ENCODE results near the gene NDUFA11.
A peak's percentile ranks its signal among the peaks of the same experiment; 100 is the strongest.

NDUFA11 gene

DNA sequence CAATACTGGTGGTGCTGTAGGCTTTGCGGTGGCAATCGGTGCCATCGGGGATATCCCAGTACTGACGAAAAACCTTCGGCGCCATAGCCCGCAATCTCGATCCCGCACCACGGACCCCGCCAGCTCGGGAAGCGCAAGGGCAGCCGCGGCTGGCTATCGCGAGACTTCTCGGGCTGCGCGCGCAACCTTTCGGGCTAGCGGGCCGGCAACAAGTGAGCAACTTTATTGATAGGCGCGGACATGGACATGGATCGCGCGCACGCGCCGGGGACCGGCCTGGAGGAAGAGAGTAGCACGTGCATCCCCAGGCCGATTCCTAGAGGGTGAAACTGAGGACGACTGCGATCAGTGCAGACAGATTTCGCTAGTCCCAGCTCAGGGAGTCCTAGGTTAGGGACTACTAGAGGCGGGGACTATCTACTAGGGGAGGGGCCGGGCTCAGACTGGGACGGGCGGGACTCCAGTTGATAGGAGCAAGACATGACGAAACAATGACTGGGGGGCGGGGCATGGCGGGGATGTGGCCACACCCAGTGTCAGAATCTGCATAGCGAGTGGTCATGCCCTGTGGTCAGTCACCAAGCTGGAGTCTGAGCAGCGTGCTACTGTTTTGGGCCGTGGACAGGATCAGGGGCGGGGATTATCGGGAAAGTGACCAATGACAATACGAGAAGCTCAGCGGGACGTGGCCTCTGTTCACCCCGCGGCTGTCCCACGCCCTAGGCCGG, at the start of gene NDUFA11 (continued):
- peak; percentile 92 for TF ChIP-seq YY1 (tag by site-specific recombination; IDR thresholded peaks at IDR 0.05)
- TF ChIP-seq SP3 (tag by site-specific recombination; IDR thresholded peaks at IDR 0.05), result peak; percentile 69
- TF ChIP-seq ZNF660 (tag by site-specific recombination; IDR thresholded peaks at IDR 0.05), result peak; percentile 54; the same call in 1 of the 2 replicates
- TF ChIP-seq, protein P1, sequence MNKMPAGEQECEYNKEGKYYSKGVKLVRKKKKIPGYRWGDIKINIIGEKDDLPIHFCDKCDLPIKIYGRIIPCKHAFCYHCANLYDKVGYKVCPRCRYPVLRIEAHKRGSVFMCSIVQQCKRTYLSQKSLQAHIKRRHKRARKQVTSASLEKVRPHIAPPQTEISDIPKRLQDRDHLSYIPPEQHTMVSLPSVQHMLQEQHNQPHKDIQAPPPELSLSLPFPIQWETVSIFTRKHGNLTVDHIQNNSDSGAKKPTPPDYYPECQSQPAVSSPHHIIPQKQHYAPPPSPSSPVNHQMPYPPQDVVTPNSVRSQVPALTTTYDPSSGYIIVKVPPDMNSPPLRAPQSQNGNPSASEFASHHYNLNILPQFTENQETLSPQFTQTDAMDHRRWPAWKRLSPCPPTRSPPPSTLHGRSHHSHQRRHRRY (tag by site-specific recombination; IDR thresholded peaks at IDR 0.05), result no peak
- no peak for TF ChIP-seq RBAK (tag by site-specific recombination; IDR thresholded peaks at IDR 0.05)
- TF ChIP-seq TRIM28 (IDR thresholded peaks at IDR 0.05; ENCODE audit: borderline replicate concordance, low read length), result 0 out of 2 replicates have a peak, but pooled peaks have one; percentile 23
- TF ChIP-seq ZNF555 (tag by site-specific recombination; conservative IDR thresholded peaks at IDR 0.05), result no peak
- TF ChIP-seq, protein P2, sequence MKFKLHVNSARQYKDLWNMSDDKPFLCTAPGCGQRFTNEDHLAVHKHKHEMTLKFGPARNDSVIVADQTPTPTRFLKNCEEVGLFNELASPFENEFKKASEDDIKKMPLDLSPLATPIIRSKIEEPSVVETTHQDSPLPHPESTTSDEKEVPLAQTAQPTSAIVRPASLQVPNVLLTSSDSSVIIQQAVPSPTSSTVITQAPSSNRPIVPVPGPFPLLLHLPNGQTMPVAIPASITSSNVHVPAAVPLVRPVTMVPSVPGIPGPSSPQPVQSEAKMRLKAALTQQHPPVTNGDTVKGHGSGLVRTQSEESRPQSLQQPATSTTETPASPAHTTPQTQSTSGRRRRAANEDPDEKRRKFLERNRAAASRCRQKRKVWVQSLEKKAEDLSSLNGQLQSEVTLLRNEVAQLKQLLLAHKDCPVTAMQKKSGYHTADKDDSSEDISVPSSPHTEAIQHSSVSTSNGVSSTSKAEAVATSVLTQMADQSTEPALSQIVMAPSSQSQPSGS (tag by site-specific recombination; IDR thresholded peaks at IDR 0.05; ENCODE audit: low read depth), result peak; percentile 45; the same call in 1 of the 2 replicates
- TF ChIP-seq KLF10 (tag by site-specific recombination; IDR thresholded peaks at IDR 0.05), result peak; percentile 86
- TF ChIP-seq FEZF1 (tag by site-specific recombination; IDR thresholded peaks at IDR 0.05), result peak; percentile 87
- peak; percentile 50 for TF ChIP-seq ZBTB8A (tag by site-specific recombination; IDR thresholded peaks at IDR 0.05)
- TF ChIP-seq ZFP41 (tag by site-specific recombination; IDR thresholded peaks at IDR 0.05; ENCODE audit: borderline replicate concordance), result no peak
- TF ChIP-seq, protein P3, sequence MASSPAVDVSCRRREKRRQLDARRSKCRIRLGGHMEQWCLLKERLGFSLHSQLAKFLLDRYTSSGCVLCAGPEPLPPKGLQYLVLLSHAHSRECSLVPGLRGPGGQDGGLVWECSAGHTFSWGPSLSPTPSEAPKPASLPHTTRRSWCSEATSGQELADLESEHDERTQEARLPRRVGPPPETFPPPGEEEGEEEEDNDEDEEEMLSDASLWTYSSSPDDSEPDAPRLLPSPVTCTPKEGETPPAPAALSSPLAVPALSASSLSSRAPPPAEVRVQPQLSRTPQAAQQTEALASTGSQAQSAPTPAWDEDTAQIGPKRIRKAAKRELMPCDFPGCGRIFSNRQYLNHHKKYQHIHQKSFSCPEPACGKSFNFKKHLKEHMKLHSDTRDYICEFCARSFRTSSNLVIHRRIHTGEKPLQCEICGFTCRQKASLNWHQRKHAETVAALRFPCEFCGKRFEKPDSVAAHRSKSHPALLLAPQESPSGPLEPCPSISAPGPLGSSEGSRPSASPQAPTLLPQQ (tag by site-specific recombination; IDR thresholded peaks at IDR 0.05), result peak; percentile 83; the same call in 1 of the 2 replicates
- peak; percentile 94 for TF ChIP-seq KLF9 (tag by site-specific recombination; IDR thresholded peaks at IDR 0.05; ENCODE audit: low read depth)
- 0 out of 2 replicates have a peak, but pooled peaks have one; percentile 13 for TF ChIP-seq ZBTB7A (tag by site-specific recombination; IDR thresholded peaks at IDR 0.05; ENCODE audit: low read depth)
- no peak for TF ChIP-seq ZNF23 (tag by site-specific recombination; IDR thresholded peaks at IDR 0.05; ENCODE audit: borderline replicate concordance)
- TF ChIP-seq KLF1 (tag by site-specific recombination; IDR thresholded peaks at IDR 0.05), result peak; percentile 78
- peak; percentile 88 for TF ChIP-seq ZBTB17 (tag by site-specific recombination; IDR thresholded peaks at IDR 0.05)
- TF ChIP-seq, protein P4, sequence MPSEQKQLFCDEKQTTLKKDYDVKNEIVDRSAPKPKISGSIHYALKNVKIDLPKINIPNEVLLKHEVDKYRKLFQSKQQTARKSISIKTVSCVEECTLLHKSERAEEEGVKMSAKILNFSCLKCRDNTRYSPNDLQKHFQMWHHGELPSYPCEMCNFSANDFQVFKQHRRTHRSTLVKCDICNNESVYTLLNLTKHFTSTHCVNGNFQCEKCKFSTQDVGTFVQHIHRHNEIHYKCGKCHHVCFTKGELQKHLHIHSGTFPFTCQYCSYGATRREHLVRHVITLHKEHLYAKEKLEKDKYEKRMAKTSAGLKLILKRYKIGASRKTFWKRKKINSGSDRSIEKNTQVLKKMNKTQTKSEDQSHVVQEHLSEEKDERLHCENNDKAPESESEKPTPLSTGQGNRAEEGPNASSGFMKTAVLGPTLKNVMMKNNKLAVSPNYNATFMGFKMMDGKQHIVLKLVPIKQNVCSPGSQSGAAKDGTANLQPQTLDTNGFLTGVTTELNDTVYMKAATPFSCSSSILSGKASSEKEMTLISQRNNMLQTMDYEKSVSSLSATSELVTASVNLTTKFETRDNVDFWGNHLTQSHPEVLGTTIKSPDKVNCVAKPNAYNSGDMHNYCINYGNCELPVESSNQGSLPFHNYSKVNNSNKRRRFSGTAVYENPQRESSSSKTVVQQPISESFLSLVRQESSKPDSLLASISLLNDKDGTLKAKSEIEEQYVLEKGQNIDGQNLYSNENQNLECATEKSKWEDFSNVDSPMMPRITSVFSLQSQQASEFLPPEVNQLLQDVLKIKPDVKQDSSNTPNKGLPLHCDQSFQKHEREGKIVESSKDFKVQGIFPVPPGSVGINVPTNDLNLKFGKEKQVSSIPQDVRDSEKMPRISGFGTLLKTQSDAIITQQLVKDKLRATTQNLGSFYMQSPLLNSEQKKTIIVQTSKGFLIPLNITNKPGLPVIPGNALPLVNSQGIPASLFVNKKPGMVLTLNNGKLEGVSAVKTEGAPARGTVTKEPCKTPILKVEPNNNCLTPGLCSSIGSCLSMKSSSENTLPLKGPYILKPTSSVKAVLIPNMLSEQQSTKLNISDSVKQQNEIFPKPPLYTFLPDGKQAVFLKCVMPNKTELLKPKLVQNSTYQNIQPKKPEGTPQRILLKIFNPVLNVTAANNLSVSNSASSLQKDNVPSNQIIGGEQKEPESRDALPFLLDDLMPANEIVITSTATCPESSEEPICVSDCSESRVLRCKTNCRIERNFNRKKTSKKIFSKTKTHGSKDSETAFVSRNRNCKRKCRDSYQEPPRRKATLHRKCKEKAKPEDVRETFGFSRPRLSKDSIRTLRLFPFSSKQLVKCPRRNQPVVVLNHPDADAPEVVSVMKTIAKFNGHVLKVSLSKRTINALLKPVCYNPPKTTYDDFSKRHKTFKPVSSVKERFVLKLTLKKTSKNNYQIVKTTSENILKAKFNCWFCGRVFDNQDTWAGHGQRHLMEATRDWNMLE (tag by site-specific recombination; conservative IDR thresholded peaks at IDR 0.05; ENCODE audit: low read depth), result peak; percentile 63
- TF ChIP-seq ZNF223 (tag by site-specific recombination; IDR thresholded peaks at IDR 0.05), result no peak
- no peak for TF ChIP-seq ZNF792 (tag by site-specific recombination; IDR thresholded peaks at IDR 0.05)
- no peak for TF ChIP-seq ZNF114 (tag by site-specific recombination; IDR thresholded peaks at IDR 0.05)
- no peak for TF ChIP-seq ZNF473 (tag by site-specific recombination; IDR thresholded peaks at IDR 0.05)
- TF ChIP-seq ZNF16 (tag by site-specific recombination; IDR thresholded peaks at IDR 0.05; ENCODE audit: low read depth), result no peak
- peak; percentile 86; the same call in 1 of the 2 replicates for TF ChIP-seq ZNF561 (tag by site-specific recombination; IDR thresholded peaks at IDR 0.05; ENCODE audit: borderline replicate concordance)
- TF ChIP-seq KLF8 (tag by site-specific recombination; IDR thresholded peaks at IDR 0.05), result peak; percentile 94
- TF ChIP-seq ZNF37A (tag by site-specific recombination; IDR thresholded peaks at IDR 0.05), result no peak
- no peak for TF ChIP-seq MYNN (tag by site-specific recombination; IDR thresholded peaks at IDR 0.05; ENCODE audit: borderline replicate concordance)
- peak; percentile 71; the same call in 1 of the 2 replicates for TF ChIP-seq GLI4 (tag by site-specific recombination; IDR thresholded peaks at IDR 0.05)
- TF ChIP-seq, protein P5, sequence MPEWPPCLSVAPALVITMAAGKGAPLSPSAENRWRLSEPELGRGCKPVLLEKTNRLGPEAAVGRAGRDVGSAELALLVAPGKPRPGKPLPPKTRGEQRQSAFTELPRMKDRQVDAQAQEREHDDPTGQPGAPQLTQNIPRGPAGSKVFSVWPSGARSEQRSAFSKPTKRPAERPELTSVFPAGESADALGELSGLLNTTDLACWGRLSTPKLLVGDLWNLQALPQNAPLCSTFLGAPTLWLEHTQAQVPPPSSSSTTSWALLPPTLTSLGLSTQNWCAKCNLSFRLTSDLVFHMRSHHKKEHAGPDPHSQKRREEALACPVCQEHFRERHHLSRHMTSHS (tag by site-specific recombination; IDR thresholded peaks at IDR 0.05), result 0 out of 2 replicates have a peak, but pooled peaks have one; percentile 1
